ENCODE data around the gene CDT1.
A peak's percentile ranks its signal among the peaks of the same experiment; 100 is the strongest.

Gene CDT1

GRCh38 chr16:88803264-88803987 lies at the start of gene CDT1:
TSS of gene CDT1 (plus strand) at chr16:88803789. CDS start at chr16:88803832, 43 bp downstream.
- DNase-seq: peak; percentile 70

- no peak for DNase-seq
Measured at GRCh38 chr16:88754109-88754911, 49.3 kb upstream of the CDT1 start.

- no peak for DNase-seq
Measured at GRCh38 chr16:88754912-88755744, 48.5 kb upstream of the CDT1 start.

- no peak for DNase-seq
Measured at GRCh38 chr16:88755745-88756443, 47.7 kb upstream of the CDT1 start.

GRCh38 chr16:88758227-88758943 lies 45.2 kb upstream of the CDT1 start:
- peak; percentile 7 for DNase-seq

- DNase-seq: no peak
Measured at GRCh38 chr16:88758944-88759244, 44.7 kb upstream of the CDT1 start.

- DNase-seq: no peak
Measured at GRCh38 chr16:88759245-88759975, 44.2 kb upstream of the CDT1 start.

GRCh38 chr16:88759976-88760350 lies 43.6 kb upstream of the CDT1 start:
- DNase-seq: no peak

- DNase-seq: no peak
Measured at GRCh38 chr16:88760424-88761142, 43.0 kb upstream of the CDT1 start.

GRCh38 chr16:88761143-88761534 lies 42.5 kb upstream of the CDT1 start:
- DNase-seq: no peak

GRCh38 chr16:88761830-88762229 lies 41.8 kb upstream of the CDT1 start:
- DNase-seq: no peak

- DNase-seq: no peak
Measured at GRCh38 chr16:88762258-88762870, 41.2 kb upstream of the CDT1 start.

GRCh38 chr16:88762941-88763340 lies 40.6 kb upstream of the CDT1 start:
- no peak for DNase-seq

- no peak for DNase-seq
Measured at GRCh38 chr16:88763502-88764053, 40.0 kb upstream of the CDT1 start.

- no peak for DNase-seq
Measured at GRCh38 chr16:88764080-88764479, 39.5 kb upstream of the CDT1 start.

- no peak for DNase-seq
Measured at GRCh38 chr16:88764913-88765349, 38.7 kb upstream of the CDT1 start.

- DNase-seq: no peak
Measured at GRCh38 chr16:88766975-88767374, 36.6 kb upstream of the CDT1 start.

GRCh38 chr16:88767546-88768070 lies 36.0 kb upstream of the CDT1 start:
- no peak for DNase-seq

- DNase-seq: peak; percentile 2
Measured at GRCh38 chr16:88768071-88768783, 35.4 kb upstream of the CDT1 start.
